Activated CD4-positive, alpha-beta memory T cell treated with anti-CD3 and anti-CD28 coated beads, Interleukin-2, amount 10 ng/mL, durations not matched to agents 7 days and 5 days (primary cell): Measurements from ENCODE around the gene ST8SIA3. TPM values are rescaled to one million over a fixed set of nuclear protein-coding genes. Genes with fewer than 3 reads are reported as not detected.

Source experiments
- CTCF ChIA-PET: fragments of 350-600 bp; sonication (Branson Sonifier 250); formaldehyde crosslinking; loops from one replicate; lab custom pipeline; 2021; ENCODE audit warnings: antibody characterized with exemption, inconsistent platforms; lab: Charles Lee
- POLR2A ChIA-PET: fragments of 350-600 bp; sonication (Branson Sonifier 250); formaldehyde crosslinking; loops from one replicate; lab custom pipeline; 2021; ENCODE audit warnings: antibody characterized with exemption; lab: Charles Lee
- DNase-seq: peaks from one replicate; pipeline ENCODE4 v3.0.0-alpha.2; 2020
- H3K27ac Mint-ChIP-seq: one replicate; pipeline ENCODE4 v1.8.0; 2021; ENCODE audit warnings: mild to moderate bottlenecking, mixed read lengths
- H3K27me3 Mint-ChIP-seq: one replicate; pipeline ENCODE4 v1.8.0; 2021; ENCODE audit warnings: mixed read lengths
- H3K36me3 Mint-ChIP-seq: one replicate; pipeline ENCODE4 v1.8.0; 2021; ENCODE audit warnings: low read depth, mixed read lengths
- H3K4me1 Mint-ChIP-seq: one replicate; pipeline ENCODE4 v1.8.0; 2021; ENCODE audit warnings: mixed read lengths
- H3K4me3 Mint-ChIP-seq: one replicate; pipeline ENCODE4 v1.8.0; 2021; ENCODE audit warnings: mild to moderate bottlenecking, mixed read lengths
- H3K9me3 Mint-ChIP-seq: one replicate; pipeline ENCODE4 v1.8.0; 2021; ENCODE audit warnings: mixed read lengths
- total RNA-seq, 2 experiments: library from RNA; stranded (reverse); gene quantifications; one replicate each; pipeline ENCODE4 v1.2.3, GENCODE V29; 2021

The ST8SIA3 gene
- total RNA-seq, 2 experiments from 2014 or later = not detected

- ChIA-PET CTCF (no interaction called here), POLR2A (no interaction called here)
- Mint-ChIP-seq H3K27ac (no peak overlapping the region), H3K36me3 (no peaks in the 10 kb centered on the region), H3K9me3 (no peaks in the 10 kb centered on the region), H3K4me1 (no peaks in the 10 kb centered on the region), H3K4me3 (no peak overlapping the region), H3K27me3 (no peaks in the 10 kb centered on the region)
- no peak for DNase-seq
Observed at GRCh38 chr18:57343833-57344232, 8.5 kb upstream of the ST8SIA3 start.

- POLR2A ChIA-PET = no interaction called here
- Mint-ChIP-seq H3K4me3 (no peak overlapping the region), H3K36me3 (no peaks in the 10 kb centered on the region), H3K9me3 (no peaks in the 10 kb centered on the region), H3K4me1 (no peaks in the 10 kb centered on the region), H3K27me3 (peaks cover 8% of the 10 kb centered on the region), H3K27ac (no peak overlapping the region)
- no peak for DNase-seq
- CTCF ChIA-PET = no interaction called here
Observed at GRCh38 chr18:57346876-57347275, 5.5 kb upstream of the ST8SIA3 start.

- no peak for DNase-seq
- Mint-ChIP-seq H3K4me3 (no peak overlapping the region), H3K9me3 (no peaks in the 10 kb centered on the region), H3K27me3 (peaks cover 14% of the 10 kb centered on the region), H3K27ac (no peak overlapping the region), H3K36me3 (no peaks in the 10 kb centered on the region), H3K4me1 (no peaks in the 10 kb centered on the region)
- ChIA-PET POLR2A (no interaction called here), CTCF (no interaction called here)
Observed at GRCh38 chr18:57347784-57348183, 4.6 kb upstream of the ST8SIA3 start.

GRCh38 chr18:57352761-57353136 is 392 bp downstream of the ST8SIA3 start:
- Mint-ChIP-seq H3K4me1 (no peaks in the 10 kb centered on the region), H3K4me3 (no peak overlapping the region), H3K27ac (no peak overlapping the region), H3K36me3 (peaks cover 3% of the 10 kb centered on the region), H3K9me3 (no peaks in the 10 kb centered on the region), H3K27me3 (peaks cover 32% of the 10 kb centered on the region)
- ChIA-PET CTCF (no interaction called here), POLR2A (no interaction called here)
- no peak for DNase-seq

GRCh38 chr18:57353137-57353939 is 981 bp downstream of the ST8SIA3 start:
- H3K27me3 Mint-ChIP-seq = peaks cover 32% of the 10 kb centered on the region
- no peaks in the 10 kb centered on the region for H3K9me3 Mint-ChIP-seq

GRCh38 chr18:57353940-57354461 is 1.6 kb downstream of the ST8SIA3 start:
- no peaks in the 10 kb centered on the region for H3K9me3 Mint-ChIP-seq
- H3K4me3 Mint-ChIP-seq = no peak overlapping the region
- H3K27ac Mint-ChIP-seq = no peak overlapping the region
- peaks cover 32% of the 10 kb centered on the region for H3K27me3 Mint-ChIP-seq
- ChIA-PET CTCF (no interaction called here), POLR2A (no interaction called here)
- H3K4me1 Mint-ChIP-seq = no peaks in the 10 kb centered on the region
- H3K36me3 Mint-ChIP-seq = peaks cover 3% of the 10 kb centered on the region
- DNase-seq = peak; percentile 19

More at GRCh38 chr18:57353137-57353939, 981 bp downstream of the ST8SIA3 start:
- Mint-ChIP-seq H3K4me1 (no peaks in the 10 kb centered on the region), H3K27ac (no peak overlapping the region), H3K36me3 (peaks cover 3% of the 10 kb centered on the region), H3K4me3 (no peak overlapping the region)
- ChIA-PET POLR2A (no interaction called here), CTCF (no interaction called here)
- DNase-seq = no peak

- H3K27ac Mint-ChIP-seq = no peak overlapping the region
- no peaks in the 10 kb centered on the region for H3K4me1 Mint-ChIP-seq
- no peaks in the 10 kb centered on the region for H3K36me3 Mint-ChIP-seq
- no peak for DNase-seq
- ChIA-PET CTCF (no interaction called here), POLR2A (no interaction called here)
- H3K27me3 Mint-ChIP-seq = peaks cover 8% of the 10 kb centered on the region
- no peaks in the 10 kb centered on the region for H3K9me3 Mint-ChIP-seq
- H3K4me3 Mint-ChIP-seq = no peak overlapping the region
Observed at GRCh38 chr18:57359433-57359832, 7.1 kb downstream of the ST8SIA3 start.

GRCh38 chr18:57362714-57363113 is 10.4 kb downstream of the ST8SIA3 start:
- CTCF ChIA-PET = no interaction called here
- H3K9me3 Mint-ChIP-seq = no peaks in the 10 kb centered on the region
- H3K36me3 Mint-ChIP-seq = no peaks in the 10 kb centered on the region
- DNase-seq = no peak
- no peaks in the 10 kb centered on the region for H3K4me1 Mint-ChIP-seq
- POLR2A ChIA-PET = no interaction called here
- H3K4me3 Mint-ChIP-seq = no peak overlapping the region
- H3K27ac Mint-ChIP-seq = no peak overlapping the region
- H3K27me3 Mint-ChIP-seq = no peaks in the 10 kb centered on the region

- no peaks in the 10 kb centered on the region for H3K36me3 Mint-ChIP-seq
- POLR2A ChIA-PET = no interaction called here
- no peak overlapping the region for H3K4me3 Mint-ChIP-seq
- CTCF ChIA-PET = no interaction called here
- no peaks in the 10 kb centered on the region for H3K9me3 Mint-ChIP-seq
- H3K27me3 Mint-ChIP-seq = no peaks in the 10 kb centered on the region
- H3K4me1 Mint-ChIP-seq = no peaks in the 10 kb centered on the region
- no peak for DNase-seq
- H3K27ac Mint-ChIP-seq = no peak overlapping the region
Observed at GRCh38 chr18:57364460-57364859, 12.1 kb downstream of the ST8SIA3 start.

GRCh38 chr18:57366528-57367081 is 14.2 kb downstream of the ST8SIA3 start:
- H3K27ac Mint-ChIP-seq = no peak overlapping the region
- CTCF ChIA-PET = no interaction called here
- H3K36me3 Mint-ChIP-seq = no peaks in the 10 kb centered on the region

GRCh38 chr18:57372444-57372843 is 20.1 kb downstream of the ST8SIA3 start:
- ChIA-PET CTCF (no interaction called here), POLR2A (no interaction called here)
- no peak overlapping the region for H3K27ac Mint-ChIP-seq

More at GRCh38 chr18:57366528-57367081, 14.2 kb downstream of the ST8SIA3 start:
- POLR2A ChIA-PET = no interaction called here
- Mint-ChIP-seq H3K9me3 (no peaks in the 10 kb centered on the region), H3K4me1 (no peaks in the 10 kb centered on the region), H3K4me3 (no peak overlapping the region), H3K27me3 (no peaks in the 10 kb centered on the region)
- DNase-seq = no peak

GRCh38 chr18:57373017-57373416 is 20.7 kb downstream of the ST8SIA3 start:
- Mint-ChIP-seq H3K4me1 (no peaks in the 10 kb centered on the region), H3K27ac (no peak overlapping the region), H3K4me3 (no peak overlapping the region), H3K9me3 (no peaks in the 10 kb centered on the region), H3K27me3 (no peaks in the 10 kb centered on the region), H3K36me3 (no peaks in the 10 kb centered on the region)
- DNase-seq = no peak
- ChIA-PET POLR2A (no interaction called here), CTCF (no interaction called here)

More at GRCh38 chr18:57372444-57372843, 20.1 kb downstream of the ST8SIA3 start:
- no peaks in the 10 kb centered on the region for H3K4me1 Mint-ChIP-seq
- H3K4me3 Mint-ChIP-seq = no peak overlapping the region
- no peaks in the 10 kb centered on the region for H3K36me3 Mint-ChIP-seq
- no peaks in the 10 kb centered on the region for H3K27me3 Mint-ChIP-seq
- H3K9me3 Mint-ChIP-seq = no peaks in the 10 kb centered on the region
- no peak for DNase-seq

GRCh38 chr18:57376503-57376902 is 24.1 kb downstream of the ST8SIA3 start:
- Mint-ChIP-seq H3K4me3 (no peak overlapping the region), H3K27ac (no peak overlapping the region), H3K36me3 (no peaks in the 10 kb centered on the region), H3K9me3 (no peaks in the 10 kb centered on the region), H3K4me1 (no peaks in the 10 kb centered on the region), H3K27me3 (peaks cover 1% of the 10 kb centered on the region)
- CTCF ChIA-PET = no interaction called here
- no peak for DNase-seq
- POLR2A ChIA-PET = no interaction called here

- H3K36me3 Mint-ChIP-seq = no peaks in the 10 kb centered on the region
- no peak for DNase-seq
- H3K27ac Mint-ChIP-seq = no peak overlapping the region
- H3K27me3 Mint-ChIP-seq = peaks cover 2% of the 10 kb centered on the region
- POLR2A ChIA-PET = no interaction called here
- CTCF ChIA-PET = no interaction called here
- no peaks in the 10 kb centered on the region for H3K9me3 Mint-ChIP-seq
- H3K4me1 Mint-ChIP-seq = no peaks in the 10 kb centered on the region
- H3K4me3 Mint-ChIP-seq = no peak overlapping the region
Observed at GRCh38 chr18:57389271-57389670, 36.9 kb downstream of the ST8SIA3 start.
